RWPE1 (cell line): ENCODE data around the gene LRP1B.

ENCODE experiments used
- CTCF ChIA-PET: fragments of 350-600 bp; sonication (Branson Sonifier 250); formaldehyde crosslinking; extraction: SDS; loops from one replicate; lab custom pipeline; 2021; lab: Yijun Ruan, JAX
- POLR2A ChIA-PET: fragments of 400-600 bp; formaldehyde crosslinking; extraction: SDS; loops from one replicate; lab custom pipeline; 2020; ENCODE audit warnings: antibody characterized with exemption; ENCODE audit not compliant: low non-redundant PET; lab: Yijun Ruan, JAX
- DNase-seq: peaks from one replicate; pipeline ENCODE4 v3.0.0; 2012; ENCODE audit warnings: low spot score
- H3K27ac ChIP-seq: fragments of 450-650 bp; 2 replicates; pipeline ENCODE4 v1.5.1; 2017
- CTCF ChIP-seq: fragments of 450-650 bp; conservative IDR thresholded peaks from 2 replicates; pipeline ENCODE4 v1.5.1; 2017; ENCODE audit warnings: low read depth, mild to moderate bottlenecking

Gene LRP1B

DNA sequence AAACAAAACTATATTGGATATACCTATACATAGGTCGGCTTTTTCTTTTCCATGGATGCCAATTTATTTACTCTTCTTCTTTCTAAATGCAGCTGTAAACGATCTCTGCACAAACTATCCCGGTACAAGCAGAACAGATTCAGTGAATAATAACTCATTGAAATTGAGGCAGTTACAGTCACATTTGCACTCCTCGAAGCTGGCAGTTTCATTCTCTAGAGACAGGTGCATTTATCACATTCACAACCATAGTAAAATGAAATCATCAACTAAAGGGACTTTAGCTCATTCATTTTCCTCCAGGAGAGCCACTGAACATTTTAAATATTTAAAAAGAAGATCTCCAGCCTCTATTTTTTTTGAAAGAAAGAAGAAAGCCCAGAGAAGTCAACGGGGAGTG, 551.7 kb downstream of the LRP1B start:
- H3K27ac ChIP-seq = no peak overlapping the region
- ChIA-PET CTCF (no interaction called here), POLR2A (no interaction called here)
- TF ChIP-seq CTCF = no peak
- no peak for DNase-seq

DNA sequence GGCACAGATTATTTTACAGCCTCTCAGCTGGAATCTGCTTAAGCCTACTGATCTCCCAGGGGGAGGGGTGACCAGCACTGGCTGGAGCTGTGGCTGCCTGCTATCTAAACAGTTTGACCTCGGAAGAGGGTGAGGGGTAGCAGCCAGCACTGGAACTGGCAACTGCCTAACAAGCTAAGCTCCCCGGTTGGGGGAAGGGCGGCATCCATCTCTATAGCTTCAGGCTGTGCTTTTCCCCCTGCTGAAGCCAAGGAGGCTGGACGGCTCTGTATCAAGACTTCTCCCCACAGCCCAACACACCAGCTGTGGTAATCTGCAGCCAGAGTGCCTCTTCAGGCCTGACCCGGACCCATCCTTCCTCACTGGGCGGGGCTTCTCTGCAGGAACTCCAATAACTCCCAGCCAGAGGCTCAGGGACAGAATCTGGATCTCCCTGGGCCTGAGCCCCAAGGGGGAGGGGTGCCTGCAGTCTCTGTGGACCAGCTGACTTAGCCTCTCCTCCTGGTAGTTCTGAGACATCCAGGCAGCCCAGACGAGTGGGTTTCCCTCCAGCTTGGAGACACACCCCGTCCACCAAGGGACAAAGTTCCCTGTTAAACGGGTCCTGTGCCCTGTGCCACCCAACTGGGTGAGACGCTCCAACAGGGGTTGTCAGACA, 560.2 kb downstream of the LRP1B start:
- TF ChIP-seq CTCF = no peak
- no peak for DNase-seq
- no peak overlapping the region for H3K27ac ChIP-seq
- CTCF ChIA-PET = interaction anchor here (0.5 kb wide), 1 partner anchor 21 kb away, joined by 3 read pairs; no protein-coding TSS in a partner anchor
- POLR2A ChIA-PET = no interaction called here

GRCh38 chr2:141569941-141570340, 560.9 kb downstream of the LRP1B start:
- no peak for TF ChIP-seq CTCF
- no peak overlapping the region for H3K27ac ChIP-seq
- ChIA-PET CTCF (no interaction called here), POLR2A (no interaction called here)
- no peak for DNase-seq

DNA sequence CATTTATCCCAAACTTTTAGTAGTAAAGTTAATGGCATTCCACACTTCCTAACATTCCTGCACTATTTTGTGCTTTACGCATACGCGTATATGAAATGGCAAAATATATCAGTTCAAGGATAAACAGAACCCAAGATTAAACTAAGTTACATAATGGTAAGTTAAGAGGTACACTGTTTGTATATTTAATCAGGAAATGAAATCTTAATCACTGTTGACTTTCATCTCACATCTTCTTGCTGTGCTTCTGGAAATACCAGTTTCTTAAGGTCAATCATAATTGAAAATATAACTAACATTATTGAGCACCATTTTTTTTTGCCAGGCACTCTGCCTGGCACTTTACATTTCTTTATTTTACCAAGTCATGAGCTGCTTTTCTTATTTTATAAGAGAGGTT, 565.2 kb downstream of the LRP1B start:
- POLR2A ChIA-PET = no interaction called here
- no peak for DNase-seq
- no peak for TF ChIP-seq CTCF
- CTCF ChIA-PET = no interaction called here
- no peak overlapping the region for H3K27ac ChIP-seq

DNA sequence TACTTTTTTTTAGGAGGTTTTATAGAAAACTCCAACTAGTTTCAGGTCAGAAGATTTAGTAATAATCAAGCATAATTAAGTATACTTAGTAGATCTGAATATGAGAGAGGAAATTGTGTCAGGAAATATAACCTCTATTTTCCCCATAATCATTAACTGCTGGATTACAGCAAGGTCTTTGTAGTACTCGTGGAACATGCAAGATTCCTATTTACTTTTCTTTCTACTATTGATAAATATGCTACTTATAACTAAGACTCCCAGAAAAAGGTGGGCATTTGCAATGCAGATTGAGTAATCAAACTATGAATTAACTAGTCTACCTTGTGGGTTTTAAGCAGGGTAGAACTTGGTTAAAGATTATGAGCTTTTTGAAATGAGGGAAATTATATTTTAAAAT, 570.1 kb downstream of the LRP1B start:
- ChIA-PET POLR2A (no interaction called here), CTCF (no interaction called here)
- no peak for TF ChIP-seq CTCF
- DNase-seq = no peak
- no peak overlapping the region for H3K27ac ChIP-seq

- ChIA-PET POLR2A (no interaction called here), CTCF (no interaction called here)
- DNase-seq = peak; percentile 56
- TF ChIP-seq CTCF = no peak
- no peak overlapping the region for H3K27ac ChIP-seq
Measured at GRCh38 chr2:141557329-141558095, 573.3 kb downstream of the LRP1B start.
